Activated CD4-positive, alpha-beta T cell treated with anti-CD3 and anti-CD28 coated beads, Interleukin-2, amount 50 U/mL, for 24 hours (primary cell): ENCODE measurements around the gene IGFALS.

Experiments used
- DNase-seq, 2 donors: peaks; one replicate each; pipeline ENCODE4 v3.0.0-alpha.2; 2020; ENCODE audit warnings: low read depth in 1 of 2, low spot score in 1 of 2

IGFALS gene

DNA sequence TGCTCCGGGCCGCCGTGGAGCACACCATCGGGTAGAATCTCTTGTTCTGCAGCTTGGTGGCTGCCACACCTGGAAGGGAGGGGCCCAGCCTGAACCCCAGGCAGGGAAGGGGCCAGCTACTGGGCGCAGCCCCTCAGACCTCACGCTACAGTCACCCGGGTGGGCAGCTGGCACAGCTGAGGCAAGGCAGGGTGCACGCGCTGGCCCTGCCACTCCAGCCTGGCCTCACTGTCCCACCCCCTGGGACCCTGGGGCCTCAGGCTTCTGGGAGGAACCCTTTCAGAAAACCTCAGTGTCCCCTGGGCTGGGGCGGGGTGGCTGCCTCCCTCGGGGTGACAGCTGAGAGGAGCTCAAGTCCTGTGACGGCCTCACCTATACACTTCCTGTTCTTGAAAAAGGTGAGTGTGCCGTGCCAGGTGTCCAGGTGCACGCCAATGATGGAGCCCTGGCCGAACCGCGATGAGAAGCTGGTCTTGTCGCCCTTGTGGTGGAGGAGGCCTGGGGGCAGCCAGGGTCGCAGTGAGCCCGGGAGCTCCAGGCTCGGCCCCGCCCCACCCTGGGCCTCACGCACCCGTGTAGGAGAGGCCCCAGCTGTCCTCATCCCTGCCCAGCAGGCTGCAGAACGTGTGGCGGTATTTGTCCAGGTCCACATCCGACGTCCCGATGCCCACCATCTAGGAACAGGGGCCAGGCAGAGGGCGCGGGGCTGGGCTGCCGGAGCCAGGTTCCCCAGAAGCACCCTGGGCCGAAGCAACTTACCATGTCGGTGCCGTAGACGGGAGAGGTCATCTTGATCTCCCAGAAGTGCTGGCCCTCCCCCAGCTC lies 15.9 kb downstream of the IGFALS start:
- no peak for DNase-seq

DNA sequence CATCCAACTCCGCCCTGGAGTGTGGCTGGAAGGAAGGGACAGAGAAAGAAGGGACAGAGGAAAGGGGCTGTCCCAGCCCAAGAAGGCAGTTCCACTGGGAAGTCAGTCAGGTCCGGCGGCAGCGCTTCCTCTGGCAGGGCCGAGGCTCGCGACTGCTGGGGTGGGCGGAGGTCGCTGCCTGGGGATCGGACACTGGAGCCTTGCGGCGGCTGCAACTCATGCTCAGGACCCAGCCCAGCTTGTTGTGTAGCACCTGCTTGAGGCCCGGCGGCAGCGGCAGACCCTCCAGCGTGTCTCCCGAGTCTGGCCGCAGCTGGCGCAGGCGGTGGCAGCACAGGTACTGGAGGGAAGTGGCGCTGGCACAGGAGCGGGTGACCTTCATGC lies 16.5 kb downstream of the IGFALS start:
- DNase-seq, result no peak

GRCh38 chr16:1776672-1776955 lies 16.9 kb downstream of the IGFALS start:
- no peak for DNase-seq

- DNase-seq, result no peak
Measured at GRCh38 chr16:1775846-1776671, 17.4 kb downstream of the IGFALS start.

DNA sequence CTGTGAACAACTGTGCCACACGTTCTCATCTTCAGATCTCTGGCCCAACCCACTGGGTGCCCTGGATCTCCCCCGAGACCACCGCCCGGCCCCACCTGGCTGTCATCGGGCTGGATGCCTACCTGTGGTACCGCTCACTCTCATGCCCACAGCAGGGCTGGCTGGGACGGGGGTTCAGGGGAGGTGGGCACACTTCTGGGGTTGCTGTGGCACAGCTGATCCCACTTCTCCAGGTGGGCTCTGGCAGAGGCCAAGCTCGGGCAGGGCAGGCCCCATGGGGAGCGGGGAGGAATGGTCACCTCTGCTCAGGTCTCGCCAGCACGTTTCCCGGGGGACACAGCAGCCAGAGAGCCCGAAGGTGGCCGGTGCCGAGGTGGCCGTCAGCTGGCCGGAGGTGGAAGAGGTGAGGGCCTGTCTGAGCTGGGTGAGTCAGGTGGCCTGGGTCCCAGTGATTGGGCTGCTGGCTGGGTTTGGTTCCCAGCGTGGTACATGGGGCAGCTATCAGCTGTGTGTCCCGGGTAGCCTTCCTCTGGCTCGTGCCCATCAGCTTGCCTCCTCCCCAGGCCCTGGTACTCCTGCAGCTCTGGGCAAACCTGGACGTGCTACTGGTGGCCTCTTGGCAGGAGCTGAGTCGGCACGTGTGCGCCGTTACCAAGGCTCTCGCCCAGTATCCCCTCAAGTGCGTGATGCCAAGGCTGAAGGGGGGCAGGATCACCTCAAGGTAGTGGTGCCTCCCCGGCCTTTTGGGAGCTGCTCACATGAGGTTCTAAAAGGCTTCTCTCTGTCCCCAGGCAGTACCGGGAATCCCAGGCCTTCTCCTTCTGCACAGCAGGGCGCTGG lies 18.3 kb downstream of the IGFALS start:
- DNase-seq, result no peak

GRCh38 chr16:1774448-1774780 lies 19.1 kb downstream of the IGFALS start:
- no peak for DNase-seq

- no peak for DNase-seq
Measured at GRCh38 chr16:1773703-1774447, 19.6 kb downstream of the IGFALS start.

GRCh38 chr16:1772908-1773702 lies 20.4 kb downstream of the IGFALS start, which contains the start of gene MRPS34:
Gene MRPS34, minus strand, starts transcription at chr16:1773134. Its CDS starts 15 bp downstream, at chr16:1773119.
- peak; percentile 74 to 78 for DNase-seq

DNA sequence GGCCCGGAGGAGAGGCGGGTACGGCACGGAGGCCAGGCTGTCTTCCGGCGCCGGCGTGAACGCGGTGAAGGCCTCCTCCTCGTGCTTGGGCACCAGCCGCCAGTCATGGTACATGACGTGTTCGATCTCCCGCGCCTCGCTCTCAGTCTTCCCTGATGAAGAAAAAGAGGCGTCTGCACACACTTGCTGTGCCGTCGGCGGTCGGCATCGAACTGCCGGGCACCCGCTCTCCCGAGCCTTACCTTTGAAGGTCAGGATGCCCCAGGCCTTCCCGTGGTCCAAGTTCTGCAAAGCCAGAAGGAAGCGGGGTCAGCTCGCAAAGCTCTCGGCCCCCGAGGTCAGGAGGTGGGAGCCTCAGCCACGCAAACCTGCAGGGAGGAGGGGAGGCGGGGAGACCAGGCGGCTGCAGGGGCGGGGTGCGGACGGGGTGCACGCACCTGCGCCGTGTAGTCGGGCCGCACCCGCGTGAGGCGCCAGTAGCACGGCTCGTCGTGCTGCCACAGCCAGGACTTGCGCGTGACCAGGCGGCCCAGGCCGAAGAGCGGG lies 21.1 kb downstream of the IGFALS start, which contains the start of gene EME2:
EME2 (plus strand) TSS at position 449 of the 546 bp plus-strand sequence. CDS start 418 bp downstream, outside the sequence.
- no peak for DNase-seq

GRCh38 chr16:1771864-1772361 lies 21.6 kb downstream of the IGFALS start:
- DNase-seq, result no peak

GRCh38 chr16:1771188-1771863 lies 22.2 kb downstream of the IGFALS start, which contains the start of gene NME3:
Gene NME3, minus strand, starts transcription at chr16:1771543. Its CDS starts 9 bp downstream, at chr16:1771534.
- DNase-seq, result peak; percentile 62 to 70

DNA sequence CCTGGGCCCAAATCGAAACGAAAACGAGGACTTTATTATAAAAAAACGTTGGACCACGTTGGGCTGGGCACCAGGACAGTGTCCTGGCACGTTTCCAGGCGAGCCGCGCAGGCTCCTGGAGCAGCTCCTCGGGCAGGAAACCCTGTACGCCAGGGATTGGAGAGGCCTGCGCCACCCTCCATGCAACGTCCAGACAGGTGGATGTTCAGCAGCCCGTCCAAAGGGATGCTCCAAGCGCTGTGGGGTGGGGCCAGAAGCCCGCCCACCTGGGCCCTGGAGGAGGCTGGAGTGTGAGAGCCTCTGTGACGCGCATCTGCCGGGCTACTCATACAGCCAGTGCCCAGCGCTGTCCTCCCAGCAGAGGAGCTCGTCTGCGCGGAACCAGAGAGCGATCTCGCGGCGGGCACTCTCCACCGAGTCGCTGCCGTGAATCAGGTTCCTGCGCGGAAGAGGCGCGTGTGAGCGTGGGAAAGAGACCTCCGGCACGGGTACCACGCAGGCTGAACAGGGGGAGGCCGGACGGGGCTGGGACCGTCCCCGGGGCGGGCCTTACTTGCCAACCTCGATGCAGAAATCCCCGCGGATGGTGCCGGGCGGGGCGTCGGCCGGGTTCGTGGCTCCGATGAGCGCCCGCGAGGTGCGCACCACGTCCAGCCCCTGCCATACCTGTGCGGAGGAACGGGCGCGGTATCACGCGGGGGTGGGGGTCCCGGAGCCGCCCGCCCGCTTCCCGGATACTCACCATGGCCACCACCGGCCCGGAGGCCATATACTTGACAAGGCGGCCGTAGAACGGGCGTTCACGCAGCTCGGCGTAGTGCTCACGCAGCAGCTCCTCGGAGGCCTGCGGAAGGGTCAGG lies 22.9 kb downstream of the IGFALS start:
- no peak for DNase-seq

DNA sequence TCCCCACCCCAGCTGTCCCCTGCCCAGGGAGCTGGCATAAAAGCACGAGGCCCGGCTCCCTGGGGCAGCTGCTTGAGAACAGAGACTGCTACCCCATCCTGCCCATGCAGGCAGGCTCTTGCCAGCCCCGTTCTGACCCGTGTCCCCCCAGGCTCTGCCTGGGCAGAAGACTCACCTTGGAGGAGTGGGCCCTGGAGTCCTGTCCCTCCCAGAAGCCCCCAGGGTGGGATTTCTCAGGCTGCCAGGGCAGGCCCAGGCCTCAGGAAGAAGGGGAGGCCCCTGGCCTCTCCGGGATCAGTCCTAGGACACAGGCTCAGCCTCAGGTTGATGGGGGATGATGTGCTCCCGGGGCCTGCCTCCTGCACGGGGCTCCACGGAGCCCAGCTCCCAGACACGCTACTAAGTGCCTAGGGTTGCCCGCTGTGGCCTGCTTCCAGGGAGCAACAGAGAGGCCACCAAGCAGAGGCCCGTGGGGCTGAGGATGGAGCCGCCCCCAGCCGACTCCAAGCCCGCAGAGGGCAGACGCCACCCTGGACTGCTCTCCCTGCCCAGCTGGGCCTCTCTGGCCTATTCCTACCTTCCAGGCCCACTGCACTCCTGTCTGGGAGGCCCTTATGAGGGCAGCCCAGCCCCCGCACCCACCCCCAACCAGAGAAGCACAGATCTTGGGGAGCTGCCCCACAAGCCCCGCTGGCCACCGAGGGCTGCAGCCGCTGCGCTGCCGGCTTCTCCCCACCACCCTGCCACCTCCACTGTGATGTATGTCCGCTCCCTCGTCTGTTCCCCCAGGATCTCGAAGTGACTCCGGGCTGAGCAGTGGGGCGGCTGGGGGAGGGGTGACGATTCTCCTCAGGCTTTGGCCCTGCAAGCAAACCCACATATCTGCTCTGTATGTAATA lies 23.9 kb downstream of the IGFALS start:
- no peak for DNase-seq

DNA sequence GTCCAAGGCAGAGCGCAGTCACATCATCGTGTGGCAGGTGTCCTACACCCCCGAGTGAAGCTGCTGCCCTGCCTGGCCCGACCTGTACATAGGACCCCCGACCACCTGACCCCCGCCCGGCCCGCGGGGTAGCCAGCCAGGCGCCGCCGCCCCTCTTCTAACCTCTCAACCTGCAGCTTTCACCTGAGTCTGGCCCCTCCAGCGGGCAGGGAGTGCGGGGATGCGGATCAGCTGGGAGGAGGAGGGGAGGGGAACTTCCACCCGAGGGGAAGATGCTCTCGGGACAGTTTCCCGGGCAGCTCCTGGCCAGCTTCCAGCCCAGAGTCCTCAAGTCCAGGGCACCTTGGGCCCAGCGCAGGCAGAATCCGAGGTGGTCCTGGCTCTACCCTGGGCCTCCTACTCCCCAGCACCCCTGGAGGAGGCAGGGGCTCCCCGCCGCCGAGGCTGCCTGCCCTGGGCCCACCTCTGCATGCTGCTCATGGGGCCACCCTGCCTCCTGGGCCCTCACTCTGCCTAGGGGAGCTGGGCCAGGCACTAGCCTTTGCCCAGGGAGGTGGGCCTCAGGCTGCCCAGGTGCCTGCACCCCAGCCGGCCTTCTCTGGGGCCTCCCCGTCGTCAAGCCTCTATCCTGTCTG lies 24.6 kb downstream of the IGFALS start:
- no peak for DNase-seq

DNA sequence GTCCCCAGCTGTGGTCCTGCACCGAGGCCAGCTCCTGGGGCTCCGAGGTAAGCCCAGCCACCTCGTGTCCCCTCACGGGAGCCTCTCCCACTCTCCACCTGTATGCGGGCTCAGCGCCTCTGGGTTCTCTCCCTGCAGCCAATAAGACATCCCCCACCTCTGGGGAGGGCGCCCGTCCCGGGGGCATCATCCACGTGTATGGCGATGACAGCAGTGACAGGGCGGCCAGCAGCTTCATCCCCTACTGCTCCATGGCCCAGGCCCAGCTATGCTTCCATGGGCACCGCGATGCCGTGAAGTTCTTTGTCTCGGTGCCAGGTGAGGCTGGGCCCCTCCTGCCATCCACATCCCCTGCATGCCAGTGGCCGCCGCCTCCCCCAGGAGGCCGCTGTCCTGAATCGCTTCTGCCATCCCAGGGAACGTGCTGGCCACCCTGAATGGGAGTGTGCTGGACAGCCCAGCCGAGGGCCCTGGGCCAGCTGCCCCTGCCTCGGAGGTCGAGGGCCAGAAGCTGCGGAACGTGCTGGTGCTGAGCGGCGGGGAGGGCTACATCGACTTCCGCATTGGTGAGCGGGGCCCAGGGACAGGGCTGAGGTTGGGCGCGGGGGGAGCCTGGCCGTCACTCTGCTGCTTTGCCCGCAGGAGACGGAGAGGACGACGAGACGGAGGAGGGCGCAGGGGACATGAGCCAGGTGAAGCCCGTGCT lies 25.3 kb downstream of the IGFALS start:
- no peak for DNase-seq
